Measurements from ENCODE around the gene SNX5.

Gene SNX5

GRCh38 chr20:18003897-18004296 lies 35.3 kb upstream of the SNX5 start:
- Mint-ChIP-seq H3K27ac (no peak overlapping the region), H3K27me3 (peaks cover 3% of the 10 kb centered on the region), H3K4me3 (no peak overlapping the region), H3K4me1 (ENCODE audit: low read depth) (peaks cover 7% of the 10 kb centered on the region), H3K9me3 (no peaks in the 10 kb centered on the region), H3K36me3 (ENCODE audit: low read depth) (no peaks in the 10 kb centered on the region)
- intact Hi-C loops (cut with micrococcal nuclease): no loop called here

- no peaks in the 10 kb centered on the region for H3K9me3 Mint-ChIP-seq
- H3K27ac Mint-ChIP-seq: no peak overlapping the region
- intact Hi-C loops (cut with micrococcal nuclease): no loop called here
- H3K4me3 Mint-ChIP-seq: no peak overlapping the region
- peaks cover 7% of the 10 kb centered on the region for H3K4me1 Mint-ChIP-seq (ENCODE audit: low read depth)
- no peaks in the 10 kb centered on the region for H3K36me3 Mint-ChIP-seq (ENCODE audit: low read depth)
- H3K27me3 Mint-ChIP-seq: peaks cover 3% of the 10 kb centered on the region
Measured at GRCh38 chr20:18001131-18001921, 32.7 kb upstream of the SNX5 start.

DNA sequence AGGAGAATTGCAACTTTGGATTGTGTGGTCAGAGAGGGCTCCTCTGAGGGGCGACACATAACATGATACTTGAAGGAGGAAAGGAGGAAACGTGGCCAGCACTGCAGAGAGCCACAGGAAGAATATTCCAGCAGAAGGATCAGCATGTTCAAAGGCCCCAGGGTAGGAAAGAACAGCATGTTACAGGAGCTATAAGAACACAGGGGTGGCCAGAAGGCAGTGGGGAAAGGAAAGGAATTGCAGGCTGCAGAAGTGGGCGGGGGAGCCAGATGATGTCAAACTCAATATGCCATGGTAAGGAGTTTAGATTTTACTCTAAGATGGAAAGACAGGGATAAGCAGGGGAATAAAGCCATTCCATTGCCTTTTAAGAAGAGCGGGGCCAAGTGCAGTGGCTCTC lies 31.0 kb upstream of the SNX5 start:
- H3K27ac Mint-ChIP-seq: no peak overlapping the region
- H3K9me3 Mint-ChIP-seq: no peaks in the 10 kb centered on the region
- no peak overlapping the region for H3K4me3 Mint-ChIP-seq
- intact Hi-C loops (cut with micrococcal nuclease): loop anchor here (5.0 to 10.0 kb wide), 3 partner anchors 55 to 462 kb away; partner anchors contain the start of gene RRBP1
- no peaks in the 10 kb centered on the region for H3K36me3 Mint-ChIP-seq (ENCODE audit: low read depth)
- peaks cover 6% of the 10 kb centered on the region for H3K4me1 Mint-ChIP-seq (ENCODE audit: low read depth)
- H3K27me3 Mint-ChIP-seq: no peaks in the 10 kb centered on the region

DNA sequence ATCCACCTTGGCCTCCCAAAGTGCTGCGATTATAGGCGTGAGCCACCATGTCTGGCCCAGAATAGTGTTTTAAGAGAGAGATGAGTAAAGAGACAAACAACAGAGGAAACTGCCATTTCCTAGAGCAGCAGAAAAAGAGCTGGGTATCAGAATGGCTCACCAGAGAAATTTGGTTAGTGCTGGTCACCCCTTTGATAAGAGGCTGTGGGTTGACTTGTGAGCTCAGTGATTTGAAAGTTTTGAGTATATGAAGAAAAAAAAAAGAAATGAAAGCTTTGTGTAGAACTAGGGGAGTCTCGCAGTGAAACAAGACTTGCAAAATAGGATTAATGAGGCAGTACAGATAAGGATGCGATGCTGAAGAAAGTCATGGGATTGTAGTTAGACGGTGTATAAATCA lies 29.9 kb upstream of the SNX5 start:
- Mint-ChIP-seq H3K4me1 (ENCODE audit: low read depth) (peaks cover 6% of the 10 kb centered on the region), H3K4me3 (no peak overlapping the region)

DNA sequence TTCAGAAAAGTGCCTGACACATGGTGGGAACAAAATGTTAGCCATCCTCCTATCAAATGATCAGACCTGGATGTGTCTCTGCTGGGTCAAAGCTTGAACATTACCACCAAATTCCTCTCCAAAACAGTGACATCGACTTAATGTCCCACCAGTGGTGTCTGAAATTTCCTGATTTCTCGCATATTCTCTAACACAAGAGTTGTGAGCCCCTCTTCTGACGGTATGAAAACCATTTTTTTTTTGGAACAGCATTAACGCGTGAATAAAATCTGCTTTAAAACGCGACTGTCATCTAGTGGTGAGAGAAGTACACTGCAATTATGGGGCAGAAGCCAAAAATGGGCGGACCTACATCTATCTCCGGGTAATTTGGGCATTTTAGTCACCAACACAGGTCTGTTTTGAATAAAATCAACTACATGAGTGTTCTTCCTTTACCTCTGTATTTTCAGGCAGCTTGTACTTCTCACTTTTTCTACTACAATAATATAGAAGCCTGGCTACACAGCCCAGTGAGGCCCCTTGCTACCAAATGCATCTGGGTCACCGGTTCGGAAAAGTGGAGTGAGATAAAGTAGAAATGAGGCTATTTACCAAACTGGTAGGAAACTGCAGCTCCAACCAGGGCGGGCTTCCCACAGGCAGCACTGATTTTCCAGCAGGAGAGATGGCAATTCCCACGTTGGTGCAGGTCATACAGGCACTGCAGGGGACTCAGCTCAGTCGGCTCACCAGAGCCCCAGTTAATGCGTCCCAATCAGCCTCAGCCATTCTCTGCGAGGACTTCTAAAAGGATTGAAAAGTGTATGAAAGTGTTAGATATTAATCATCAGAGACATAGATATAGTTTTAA lies 27.6 kb upstream of the SNX5 start:
- no peak overlapping the region for H3K4me3 Mint-ChIP-seq
- peaks cover 9% of the 10 kb centered on the region for H3K36me3 Mint-ChIP-seq (ENCODE audit: low read depth)
- H3K27ac Mint-ChIP-seq: no peak overlapping the region
- H3K4me1 Mint-ChIP-seq (ENCODE audit: low read depth): peaks cover 6% of the 10 kb centered on the region
- intact Hi-C loops (cut with micrococcal nuclease): loop anchor here (1.0 to 10.0 kb wide), 4 partner anchors 51 to 491 kb away; partner anchors contain the start of gene RRBP1
- no peaks in the 10 kb centered on the region for H3K27me3 Mint-ChIP-seq
- no peaks in the 10 kb centered on the region for H3K9me3 Mint-ChIP-seq

More for the DNA sequence above, 29.9 kb upstream of the SNX5 start:
- Mint-ChIP-seq H3K36me3 (ENCODE audit: low read depth) (no peaks in the 10 kb centered on the region), H3K9me3 (no peaks in the 10 kb centered on the region), H3K27me3 (no peaks in the 10 kb centered on the region), H3K27ac (no peak overlapping the region)
- intact Hi-C loops (cut with micrococcal nuclease): loop anchor here (5.0 to 10.0 kb wide), 3 partner anchors 54 to 461 kb away; partner anchors contain the start of gene RRBP1

DNA sequence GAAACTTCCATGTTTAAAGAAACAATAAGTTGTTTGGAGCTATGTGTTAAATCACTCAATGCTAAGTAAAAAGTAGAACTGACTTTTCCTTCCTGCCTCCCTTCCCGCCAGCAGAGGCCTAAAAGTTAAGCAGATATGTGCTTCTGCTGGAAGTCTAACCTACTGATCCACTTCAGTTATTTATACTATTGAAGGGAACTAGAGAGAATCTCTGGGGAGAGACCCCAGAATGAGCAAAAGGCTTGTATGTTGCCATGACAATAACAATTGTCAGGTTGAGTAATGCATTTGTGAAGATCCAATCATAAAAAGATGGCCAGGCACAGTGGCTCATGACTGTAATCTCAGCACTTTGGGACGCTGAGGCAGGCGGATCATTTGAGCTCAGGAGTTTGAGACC lies 25.0 kb upstream of the SNX5 start:
- H3K36me3 Mint-ChIP-seq (ENCODE audit: low read depth): peaks cover 35% of the 10 kb centered on the region
- intact Hi-C loops (cut with micrococcal nuclease): loop anchor here (10.0 kb wide), 2 partner anchors 49 to 309 kb away; partner anchors contain the start of gene RRBP1

GRCh38 chr20:17992847-17993513 lies 24.4 kb upstream of the SNX5 start:
- H3K27ac Mint-ChIP-seq: no peak overlapping the region
- H3K36me3 Mint-ChIP-seq (ENCODE audit: low read depth): peaks cover 41% of the 10 kb centered on the region
- intact Hi-C loops (cut with micrococcal nuclease): loop anchor here (10.0 kb wide), 2 partner anchors 48 to 308 kb away; partner anchors contain the start of gene RRBP1
- peaks cover 6% of the 10 kb centered on the region for H3K4me1 Mint-ChIP-seq (ENCODE audit: low read depth)
- H3K27me3 Mint-ChIP-seq: no peaks in the 10 kb centered on the region
- H3K9me3 Mint-ChIP-seq: no peaks in the 10 kb centered on the region
- H3K4me3 Mint-ChIP-seq: no peak overlapping the region

More for the DNA sequence above, 25.0 kb upstream of the SNX5 start:
- Mint-ChIP-seq H3K4me1 (ENCODE audit: low read depth) (peaks cover 6% of the 10 kb centered on the region), H3K27ac (no peak overlapping the region), H3K9me3 (no peaks in the 10 kb centered on the region), H3K4me3 (no peak overlapping the region), H3K27me3 (no peaks in the 10 kb centered on the region)

DNA sequence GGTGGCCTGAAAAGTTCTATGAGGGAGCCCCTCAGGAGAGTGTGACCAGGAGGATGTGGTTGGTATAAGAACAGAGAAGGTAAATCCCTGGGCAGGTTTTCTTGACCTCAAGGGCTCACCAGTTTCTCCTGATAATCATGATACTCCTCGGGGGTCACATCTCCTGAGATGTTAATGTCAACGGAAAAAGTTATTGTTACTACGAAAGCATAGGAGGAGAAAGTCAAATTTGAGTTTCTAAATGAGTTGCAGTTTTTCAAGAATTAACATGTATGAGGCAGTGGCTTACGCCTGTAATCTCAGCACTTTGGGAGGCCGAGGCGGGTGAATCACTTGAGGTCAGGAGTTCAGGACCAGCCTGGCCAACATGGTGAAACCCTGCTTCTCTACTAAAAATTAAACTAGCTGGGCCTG lies 23.6 kb upstream of the SNX5 start:
- Mint-ChIP-seq H3K4me3 (no peak overlapping the region), H3K36me3 (ENCODE audit: low read depth) (peaks cover 48% of the 10 kb centered on the region), H3K9me3 (no peaks in the 10 kb centered on the region), H3K4me1 (ENCODE audit: low read depth) (peaks cover 6% of the 10 kb centered on the region), H3K27me3 (no peaks in the 10 kb centered on the region), H3K27ac (no peak overlapping the region)
- intact Hi-C loops (cut with micrococcal nuclease): loop anchor here (10.0 kb wide), 2 partner anchors 47 to 307 kb away; partner anchors contain the start of gene RRBP1

GRCh38 chr20:17990278-17990972 lies 21.8 kb upstream of the SNX5 start:
- H3K4me3 Mint-ChIP-seq: no peak overlapping the region
- no peaks in the 10 kb centered on the region for H3K9me3 Mint-ChIP-seq
- intact Hi-C loops (cut with micrococcal nuclease): loop anchor here (10.0 kb wide), 2 partner anchors 46 to 306 kb away; partner anchors contain the start of gene RRBP1
- H3K4me1 Mint-ChIP-seq (ENCODE audit: low read depth): no peaks in the 10 kb centered on the region
- H3K36me3 Mint-ChIP-seq (ENCODE audit: low read depth): peaks cover 62% of the 10 kb centered on the region
- no peaks in the 10 kb centered on the region for H3K27me3 Mint-ChIP-seq
- H3K27ac Mint-ChIP-seq: no peak overlapping the region

DNA sequence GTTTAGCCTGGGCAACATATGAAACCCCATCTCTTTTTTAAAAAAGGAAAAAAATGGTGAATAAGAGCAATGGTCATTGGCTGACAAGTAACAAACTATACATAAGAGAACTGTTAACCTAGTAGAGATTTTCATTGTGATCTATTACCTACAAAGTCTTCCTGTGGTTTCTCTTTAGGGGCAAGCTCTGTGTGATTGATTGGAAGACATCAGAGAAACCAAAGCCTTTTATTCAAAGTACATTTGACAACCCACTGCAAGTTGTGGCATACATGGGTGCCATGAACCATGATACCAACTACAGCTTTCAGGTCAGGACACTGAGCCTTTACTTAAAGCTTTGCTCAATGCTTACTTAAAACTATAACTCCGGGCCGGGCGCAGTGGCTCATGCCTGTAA lies 19.4 kb upstream of the SNX5 start:
- Mint-ChIP-seq H3K36me3 (ENCODE audit: low read depth) (peaks cover 72% of the 10 kb centered on the region), H3K4me1 (ENCODE audit: low read depth) (peaks cover 10% of the 10 kb centered on the region), H3K4me3 (no peak overlapping the region)

DNA sequence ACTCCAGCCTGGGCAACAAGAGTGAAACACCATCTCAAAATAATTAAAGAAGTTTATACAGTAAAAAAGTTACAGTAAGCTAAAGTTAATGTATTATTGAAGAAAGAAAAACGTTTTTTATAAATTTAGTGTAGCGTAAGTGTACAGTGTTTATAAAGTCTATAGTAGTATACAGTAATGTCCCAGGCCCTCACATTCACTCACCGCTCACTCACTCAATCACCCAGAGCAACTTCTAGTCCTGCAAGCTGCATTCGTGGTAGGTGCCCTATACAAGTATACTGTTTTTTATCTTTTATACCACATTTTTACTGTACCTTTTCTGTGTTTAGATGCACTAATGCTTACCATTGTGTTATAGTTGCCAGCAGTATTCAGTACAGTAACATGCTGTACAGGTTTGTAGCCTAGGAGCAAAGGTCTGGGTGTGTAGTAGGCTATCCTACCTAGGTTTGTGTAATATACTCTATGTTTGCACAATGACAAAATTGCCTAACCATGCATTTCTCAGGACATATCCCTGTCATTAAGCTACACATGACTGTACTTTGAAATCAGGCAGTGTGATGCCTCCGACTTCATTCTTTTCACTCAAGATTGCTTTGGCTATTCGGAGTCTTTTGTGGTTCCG lies 16.9 kb upstream of the SNX5 start:
- H3K27me3 Mint-ChIP-seq: no peaks in the 10 kb centered on the region
- H3K4me1 Mint-ChIP-seq (ENCODE audit: low read depth): peaks cover 13% of the 10 kb centered on the region
- intact Hi-C loops (cut with micrococcal nuclease): no loop called here
- H3K36me3 Mint-ChIP-seq (ENCODE audit: low read depth): peaks cover 77% of the 10 kb centered on the region
- no peak overlapping the region for H3K27ac Mint-ChIP-seq
- H3K9me3 Mint-ChIP-seq: no peaks in the 10 kb centered on the region
- no peak overlapping the region for H3K4me3 Mint-ChIP-seq

More for the DNA sequence above, 19.4 kb upstream of the SNX5 start:
- H3K27ac Mint-ChIP-seq: no peak overlapping the region
- H3K9me3 Mint-ChIP-seq: no peaks in the 10 kb centered on the region
- H3K27me3 Mint-ChIP-seq: no peaks in the 10 kb centered on the region
- intact Hi-C loops (cut with micrococcal nuclease): no loop called here

GRCh38 chr20:17976305-17976704 lies 7.7 kb upstream of the SNX5 start:
- no peaks in the 10 kb centered on the region for H3K9me3 Mint-ChIP-seq
- H3K27ac Mint-ChIP-seq: no peak overlapping the region
- peaks cover 70% of the 10 kb centered on the region for H3K36me3 Mint-ChIP-seq (ENCODE audit: low read depth)
- no peak overlapping the region for H3K4me3 Mint-ChIP-seq
- no peaks in the 10 kb centered on the region for H3K27me3 Mint-ChIP-seq
- peaks cover 35% of the 10 kb centered on the region for H3K4me1 Mint-ChIP-seq (ENCODE audit: low read depth)
- intact Hi-C loops (cut with micrococcal nuclease): no loop called here

- peaks cover 55% of the 10 kb centered on the region for H3K36me3 Mint-ChIP-seq (ENCODE audit: low read depth)
- intact Hi-C loops (cut with micrococcal nuclease): loop anchor here (2.0 kb wide), 1 partner anchor 13 kb away; no protein-coding TSS in a partner anchor
- H3K27ac Mint-ChIP-seq: peak overlapping the region; percentile 63
- no peaks in the 10 kb centered on the region for H3K9me3 Mint-ChIP-seq
- H3K4me3 Mint-ChIP-seq: peak overlapping the region; percentile 59
- H3K4me1 Mint-ChIP-seq (ENCODE audit: low read depth): peaks cover 46% of the 10 kb centered on the region
- H3K27me3 Mint-ChIP-seq: no peaks in the 10 kb centered on the region
Measured at GRCh38 chr20:17972121-17972520, 3.5 kb upstream of the SNX5 start.

All from dendritic cell treated with granulocyte-macrophage colony-stimulating factor and Interleukin-4, amounts not matched to agents 40 ng/mL and 50 ng/mL, for 4 days (primary cell).